Prostate gland (tissue), 2 donors: ENCODE measurements around the gene TSEN54.

Source experiments
- CTCF ChIP-seq, 4 experiments: fragments of 200-600 bp in 2 of 4; fragments of 450-650 bp in 2 of 4; sonication (generic) in 2 of 4; IDR thresholded peaks; 1 replicate in 3 of 4; 2 replicates in 1 of 4; pipeline ENCODE4 v1.5.1; 2016 to 2019; ENCODE audit warnings: antibody characterized with exemption in 4 of 4, mild to moderate bottlenecking in 2 of 4, moderate library complexity in 2 of 4
- POLR2A ChIP-seq: fragments of 450-650 bp; IDR thresholded peaks from one replicate; pipeline ENCODE4 v1.6.1; 2016; ENCODE audit warnings: antibody characterized with exemption, mild to moderate bottlenecking
- POLR2AphosphoS5 ChIP-seq: sonication (generic); formaldehyde crosslinking; IDR thresholded peaks from one replicate; pipeline ENCODE4 v1.6.1; 2017; ENCODE audit warnings: antibody characterized with exemption

- TF ChIP-seq CTCF (IDR thresholded peaks at IDR 0.05) (no peak), POLR2A (no peak), POLR2AphosphoS5 (no peak)
These were observed 25.2 kb upstream of the TSEN54 start for GRCh38 chr17:75490953-75491649.
